Measurements from ENCODE around the gene LRRC8E.
A peak's percentile ranks its signal among the peaks of the same experiment; 100 is the strongest.

Gene LRRC8E

DNA sequence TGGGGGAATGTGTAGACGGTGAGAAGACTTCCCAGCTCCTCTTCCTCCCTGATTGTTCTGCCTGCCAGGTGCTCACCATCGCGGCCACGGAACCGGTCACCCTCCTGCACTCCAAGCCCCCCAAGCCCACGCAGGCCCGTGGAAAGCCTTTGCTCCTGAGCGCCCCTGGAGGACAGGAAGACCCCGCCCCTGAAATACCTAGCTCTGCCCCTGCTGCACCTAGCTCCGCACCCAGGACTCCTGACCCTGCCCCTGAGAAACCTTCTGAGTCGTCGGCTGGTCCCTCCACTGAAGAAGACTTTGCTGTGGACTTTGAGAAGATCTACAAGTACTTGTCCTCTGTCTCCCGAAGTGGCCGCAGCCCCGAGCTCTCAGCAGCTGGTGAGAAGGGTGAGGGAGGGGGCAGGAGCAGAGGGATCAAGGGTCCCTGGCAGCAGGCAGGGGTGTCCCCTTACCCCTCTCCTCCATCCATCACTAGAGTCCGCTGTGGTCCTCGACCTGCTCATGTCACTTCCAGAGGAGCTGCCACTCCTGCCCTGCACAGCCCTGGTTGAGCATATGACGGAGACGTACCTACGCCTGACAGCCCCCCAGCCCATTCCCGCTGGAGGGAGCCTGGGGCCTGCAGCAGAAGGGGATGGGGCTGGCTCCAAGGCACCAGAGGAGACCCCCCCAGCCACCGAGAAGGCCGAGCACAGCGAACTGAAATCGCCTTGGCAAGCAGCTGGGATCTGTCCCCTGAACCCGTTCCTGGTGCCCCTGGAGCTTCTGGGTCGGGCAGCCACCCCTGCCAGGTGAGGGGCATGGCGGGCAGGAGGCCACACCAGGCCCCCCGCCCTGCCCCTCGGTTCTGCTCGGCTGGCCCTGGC is 33.9 kb downstream of the LRRC8E start:
- FAIRE-seq (no peak), DNase-seq (ENCODE audit: insufficient read length) (no peak)
- TF ChIP-seq POLR2AphosphoS5 (IDR thresholded peaks at IDR 0.05; ENCODE audit: low read depth, low read length), result no peak
- TF ChIP-seq POLR2A (IDR thresholded peaks at IDR 0.05; ENCODE audit: low read depth, low read length), result no peak

DNA sequence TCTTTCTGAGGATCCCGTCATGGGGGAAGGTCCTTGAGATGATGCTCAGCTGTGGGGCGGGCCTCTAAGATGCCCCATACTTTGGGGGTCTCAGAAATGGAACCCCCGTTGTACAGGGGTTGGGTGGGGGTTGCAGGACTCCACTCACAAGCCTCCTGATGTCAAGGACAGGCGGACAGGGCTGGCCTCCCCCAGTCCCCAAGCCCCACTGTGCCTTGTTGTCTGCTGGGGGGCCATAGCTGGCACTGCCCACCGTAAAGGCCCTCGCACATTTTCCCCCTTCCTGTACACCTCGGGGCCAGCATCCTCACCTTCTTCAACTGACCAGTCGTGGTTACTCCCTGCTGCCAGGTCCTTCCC is 34.5 kb downstream of the LRRC8E start:
- FAIRE-seq (no peak), DNase-seq (ENCODE audit: insufficient read length) (no peak)
- TF ChIP-seq POLR2A (IDR thresholded peaks at IDR 0.05; ENCODE audit: low read depth, low read length) (no peak), POLR2AphosphoS5 (IDR thresholded peaks at IDR 0.05; ENCODE audit: low read depth, low read length) (no peak), TAF1 (IDR thresholded peaks at IDR 0.05; ENCODE audit: borderline replicate concordance, low read depth, low read length) (no peak)

- no peak for FAIRE-seq
- no peak for TF ChIP-seq TAF1 (IDR thresholded peaks at IDR 0.05; ENCODE audit: borderline replicate concordance, low read depth, low read length)
- no peak for TF ChIP-seq POLR2A (IDR thresholded peaks at IDR 0.05; ENCODE audit: low read depth, low read length)
- TF ChIP-seq POLR2AphosphoS5 (IDR thresholded peaks at IDR 0.05; ENCODE audit: low read depth, low read length), result no peak
- DNase-seq (ENCODE audit: insufficient read length), result no peak
These were observed 35.2 kb downstream of the LRRC8E start for GRCh38 chr19:7923295-7924191.

DNA sequence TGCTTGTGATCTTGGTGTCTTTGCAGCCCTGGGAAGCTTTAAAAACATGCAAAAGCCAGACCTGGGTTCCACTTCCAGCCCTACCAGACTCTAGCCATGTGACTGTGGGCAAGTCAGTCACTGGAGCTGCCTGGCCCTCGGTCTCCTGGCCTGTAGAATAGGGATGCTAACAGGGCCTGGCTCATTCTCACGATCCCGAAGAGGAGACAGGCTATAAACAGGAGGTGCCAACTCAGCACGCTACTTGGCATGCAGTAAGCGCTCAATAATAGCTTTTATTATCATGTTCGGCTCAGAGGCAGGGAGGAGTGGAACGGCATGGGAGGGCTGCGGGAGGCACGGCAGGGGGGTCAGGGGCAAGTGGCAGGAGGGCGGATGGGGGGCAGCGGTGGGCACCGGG is 35.9 kb downstream of the LRRC8E start:
- no peak for FAIRE-seq
- DNase-seq (ENCODE audit: insufficient read length), result no peak
- TF ChIP-seq POLR2AphosphoS5 (IDR thresholded peaks at IDR 0.05; ENCODE audit: low read depth, low read length) (no peak), TAF1 (IDR thresholded peaks at IDR 0.05; ENCODE audit: borderline replicate concordance, low read depth, low read length) (no peak), POLR2A (IDR thresholded peaks at IDR 0.05; ENCODE audit: low read depth, low read length) (no peak)

GRCh38 chr19:7924651-7925170 is 36.4 kb downstream of the LRRC8E start:
- TF ChIP-seq TAF1 (IDR thresholded peaks at IDR 0.05; ENCODE audit: borderline replicate concordance, low read depth, low read length) (no peak), POLR2A (IDR thresholded peaks at IDR 0.05; ENCODE audit: low read depth, low read length) (no peak), POLR2AphosphoS5 (IDR thresholded peaks at IDR 0.05; ENCODE audit: low read depth, low read length) (no peak)
- no peak for FAIRE-seq

GRCh38 chr19:7925171-7925851 is 37.0 kb downstream of the LRRC8E start:
- FAIRE-seq (peak; percentile 94), DNase-seq (ENCODE audit: insufficient read length) (peak; percentile 94)
- TF ChIP-seq POLR2AphosphoS5 (IDR thresholded peaks at IDR 0.05; ENCODE audit: low read depth, low read length) (no peak), TAF1 (IDR thresholded peaks at IDR 0.05; ENCODE audit: borderline replicate concordance, low read depth, low read length) (no peak), POLR2A (IDR thresholded peaks at IDR 0.05; ENCODE audit: low read depth, low read length) (no peak)

More at GRCh38 chr19:7924651-7925170, 36.4 kb downstream of the LRRC8E start:
- DNase-seq (ENCODE audit: insufficient read length), result no peak

DNA sequence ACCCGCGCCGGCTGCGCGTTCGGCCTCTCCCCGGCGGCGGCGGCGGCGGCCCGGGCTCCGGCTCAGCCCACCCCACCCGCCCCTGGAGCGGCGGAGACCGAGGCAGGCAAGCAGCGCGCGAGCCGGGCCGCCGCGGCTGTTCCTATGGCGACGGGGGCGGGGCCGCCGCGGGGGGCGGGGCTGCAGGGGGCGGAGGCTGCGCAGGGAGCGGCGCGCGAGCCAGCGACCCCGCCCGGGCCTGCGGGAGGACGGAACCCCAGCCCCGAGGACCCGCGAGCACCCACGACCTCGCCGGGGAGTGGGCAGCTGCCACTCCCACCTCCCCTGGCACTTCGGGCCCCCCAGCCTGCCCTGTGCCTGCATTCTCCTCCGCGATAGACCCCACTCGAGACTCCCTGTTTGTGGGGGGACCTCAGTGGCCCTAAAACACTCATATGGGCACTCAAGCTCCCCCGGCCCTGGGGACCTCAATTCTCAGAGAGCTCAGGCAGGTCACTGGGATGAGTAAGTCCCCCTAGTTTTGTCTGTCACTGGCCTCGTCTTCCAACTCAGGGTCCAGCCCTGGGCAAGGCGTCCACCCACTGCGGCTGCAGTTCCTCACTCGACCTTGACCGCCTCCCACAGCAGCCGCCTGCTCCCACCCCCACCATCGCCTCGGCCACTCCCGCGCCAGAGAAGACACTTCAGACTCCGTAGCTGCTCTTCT is 37.9 kb downstream of the LRRC8E start, which contains the start of gene CTXN1:
CTXN1 (minus strand) TSS at position 115 of the 706 bp plus-strand sequence. CDS start 597 bp downstream, outside the sequence.
- peak; percentile 43; the same call in 1 of the 2 replicates for TF ChIP-seq POLR2AphosphoS5 (IDR thresholded peaks at IDR 0.05; ENCODE audit: low read depth, low read length)
- peak; percentile 35; the same call in 1 of the 2 replicates for TF ChIP-seq POLR2A (IDR thresholded peaks at IDR 0.05; ENCODE audit: low read depth, low read length)
- no peak for TF ChIP-seq TAF1 (IDR thresholded peaks at IDR 0.05; ENCODE audit: borderline replicate concordance, low read depth, low read length)
- DNase-seq (ENCODE audit: insufficient read length), result peak; percentile 92
- no peak for FAIRE-seq

DNA sequence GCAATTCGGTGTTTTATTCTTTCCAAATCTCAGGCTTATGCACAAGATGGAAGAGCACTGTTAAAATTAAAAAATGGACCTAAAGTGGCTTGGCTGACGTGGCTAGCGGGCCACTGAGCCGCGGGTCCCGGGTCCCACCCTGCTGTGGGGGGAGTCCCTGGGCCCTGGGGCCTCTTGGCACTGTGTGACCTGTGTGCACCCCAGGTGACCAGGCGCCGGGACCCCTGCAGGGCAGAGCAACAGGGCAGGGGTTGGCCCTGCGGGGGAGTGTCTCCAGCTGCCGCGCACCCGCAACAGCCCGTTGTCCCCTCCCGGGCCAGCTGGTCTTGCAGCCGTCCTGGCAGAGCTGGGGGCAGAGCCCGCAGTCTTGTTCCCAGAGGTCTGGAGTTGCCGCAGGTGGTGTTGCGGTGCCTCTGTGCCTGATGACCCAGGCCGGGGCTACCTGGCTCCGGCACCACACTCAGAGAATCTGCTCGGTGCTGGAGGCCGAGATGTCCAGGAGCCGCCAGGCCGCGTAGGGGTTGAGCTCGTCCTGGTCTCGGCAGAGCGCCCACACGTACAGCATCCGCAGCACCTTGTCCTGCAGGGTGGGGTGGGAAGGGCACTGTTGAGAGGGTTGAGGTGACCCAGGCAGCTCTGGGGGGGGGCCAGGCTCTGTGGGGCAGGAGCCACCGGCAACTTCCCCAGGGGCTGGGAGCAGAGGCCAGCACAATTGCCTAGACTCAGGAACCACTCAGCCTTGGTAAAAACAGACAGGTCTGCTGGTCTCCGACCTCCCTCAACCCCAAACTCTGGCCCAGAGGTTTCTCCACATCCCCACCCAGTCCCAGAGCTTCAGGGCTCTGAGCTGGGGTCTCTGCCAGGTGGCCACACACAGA is 38.7 kb downstream of the LRRC8E start:
- DNase-seq (ENCODE audit: insufficient read length) (no peak), FAIRE-seq (no peak)
- TF ChIP-seq TAF1 (IDR thresholded peaks at IDR 0.05; ENCODE audit: borderline replicate concordance, low read depth, low read length) (no peak), POLR2AphosphoS5 (IDR thresholded peaks at IDR 0.05; ENCODE audit: low read depth, low read length) (no peak), POLR2A (IDR thresholded peaks at IDR 0.05; ENCODE audit: low read depth, low read length) (no peak)

- DNase-seq (ENCODE audit: insufficient read length) (no peak), FAIRE-seq (no peak)
- TF ChIP-seq TAF1 (IDR thresholded peaks at IDR 0.05; ENCODE audit: borderline replicate concordance, low read depth, low read length), result no peak
- 0 out of 2 replicates have a peak, but pooled peaks have one; percentile 12 for TF ChIP-seq POLR2AphosphoS5 (IDR thresholded peaks at IDR 0.05; ENCODE audit: low read depth, low read length)
- no peak for TF ChIP-seq POLR2A (IDR thresholded peaks at IDR 0.05; ENCODE audit: low read depth, low read length)
These were observed 39.5 kb downstream of the LRRC8E start for GRCh38 chr19:7927605-7928333.
